GM12864 (cell line): ENCODE data around the gene CFAP77.

Source experiments
- DNase-seq: peaks from one replicate; pipeline ENCODE4 v3.0.0-alpha.2; 2011; ENCODE audit warnings: low read depth
- H3K4me3 ChIP-seq: 2 replicates; pipeline ENCODE4 v1.5.1; 2011; ENCODE audit warnings: mild to moderate bottlenecking, low read depth, low read length, control low read depth
- CTCF ChIP-seq: IDR thresholded peaks from 2 replicates; pipeline ENCODE4 v1.5.1; 2011; ENCODE audit warnings: low read depth, mild to moderate bottlenecking, moderate library complexity, low read length, control low read depth, inconsistent platforms; ENCODE audit errors: missing control alignments

CFAP77 gene

GRCh38 chr9:132408521-132408920, 1.5 kb upstream of the CFAP77 start:
- no peak for DNase-seq
- no peak for TF ChIP-seq CTCF
- H3K4me3 ChIP-seq, result no peak overlapping the region

DNA sequence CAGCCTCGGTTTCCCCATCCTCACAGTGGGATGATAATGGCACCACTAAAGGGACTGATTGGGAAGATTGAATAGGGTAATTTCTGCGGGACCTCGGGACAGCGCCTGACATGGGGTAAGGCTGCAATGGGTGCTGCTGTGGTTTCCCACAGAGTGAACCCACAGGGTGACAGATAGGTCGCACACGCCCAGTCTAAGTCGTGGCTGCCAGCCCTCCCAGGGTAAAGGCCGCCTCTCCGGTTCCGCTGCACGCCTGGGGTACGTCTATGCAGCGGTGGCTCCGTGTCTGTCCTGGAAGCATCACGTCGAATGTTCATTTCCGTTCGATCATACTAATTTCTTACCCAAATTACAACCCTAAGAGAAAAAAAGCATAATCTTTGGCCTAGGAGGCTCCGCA, 631 bp downstream of the CFAP77 start:
- TF ChIP-seq CTCF, result no peak
- H3K4me3 ChIP-seq, result peak overlapping the region; percentile 35; the same call in 1 of the 2 replicates
- DNase-seq, result no peak

- peak; percentile 21 for DNase-seq
- no peak overlapping the region for H3K4me3 ChIP-seq
- TF ChIP-seq CTCF, result peak; percentile 64
Observed at GRCh38 chr9:132411091-132411508, 1.1 kb downstream of the CFAP77 start.

GRCh38 chr9:132412089-132412488, 2.1 kb downstream of the CFAP77 start:
- H3K4me3 ChIP-seq, result no peak overlapping the region
- DNase-seq, result no peak
- TF ChIP-seq CTCF, result peak; percentile 52

GRCh38 chr9:132413926-132414325, 3.9 kb downstream of the CFAP77 start:
- no peak overlapping the region for H3K4me3 ChIP-seq
- no peak for TF ChIP-seq CTCF
- no peak for DNase-seq

GRCh38 chr9:132414731-132415130, 4.7 kb downstream of the CFAP77 start:
- no peak for TF ChIP-seq CTCF
- DNase-seq, result no peak
- no peak overlapping the region for H3K4me3 ChIP-seq

DNA sequence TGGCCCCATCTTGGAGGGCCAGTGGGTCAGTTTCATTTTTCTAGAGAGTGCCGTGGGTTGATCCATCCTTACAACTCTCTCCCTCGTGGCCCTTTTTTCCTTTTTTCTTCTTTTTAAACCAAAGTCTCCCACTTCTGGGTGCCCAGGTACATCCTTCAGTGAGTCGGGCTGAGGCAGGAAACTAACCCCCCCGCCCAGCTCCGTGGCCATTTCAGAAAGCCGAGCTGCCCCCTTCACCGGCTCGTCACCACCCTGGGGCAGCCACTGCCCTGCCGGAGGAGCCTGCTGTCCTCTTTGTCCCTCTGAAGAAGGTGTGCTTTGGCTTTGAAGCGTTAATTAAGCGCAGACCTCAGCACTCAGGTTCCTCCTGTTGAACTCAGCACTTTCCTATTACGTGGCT, 5.2 kb downstream of the CFAP77 start:
- no peak overlapping the region for H3K4me3 ChIP-seq
- TF ChIP-seq CTCF, result no peak
- DNase-seq, result no peak
